Measurements from ENCODE around the gene SPRYD3. TPM values are rescaled to one million over a fixed set of nuclear protein-coding genes. Genes with fewer than 3 reads are reported as not detected.
A peak's percentile ranks its signal among the peaks of the same experiment; 100 is the strongest.

Gene SPRYD3, protein sequence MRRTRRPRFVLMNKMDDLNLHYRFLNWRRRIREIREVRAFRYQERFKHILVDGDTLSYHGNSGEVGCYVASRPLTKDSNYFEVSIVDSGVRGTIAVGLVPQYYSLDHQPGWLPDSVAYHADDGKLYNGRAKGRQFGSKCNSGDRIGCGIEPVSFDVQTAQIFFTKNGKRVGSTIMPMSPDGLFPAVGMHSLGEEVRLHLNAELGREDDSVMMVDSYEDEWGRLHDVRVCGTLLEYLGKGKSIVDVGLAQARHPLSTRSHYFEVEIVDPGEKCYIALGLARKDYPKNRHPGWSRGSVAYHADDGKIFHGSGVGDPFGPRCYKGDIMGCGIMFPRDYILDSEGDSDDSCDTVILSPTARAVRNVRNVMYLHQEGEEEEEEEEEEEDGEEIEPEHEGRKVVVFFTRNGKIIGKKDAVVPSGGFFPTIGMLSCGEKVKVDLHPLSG
- 35.1 and 36.2 TPM in 2 replicates for total RNA-seq

DNA sequence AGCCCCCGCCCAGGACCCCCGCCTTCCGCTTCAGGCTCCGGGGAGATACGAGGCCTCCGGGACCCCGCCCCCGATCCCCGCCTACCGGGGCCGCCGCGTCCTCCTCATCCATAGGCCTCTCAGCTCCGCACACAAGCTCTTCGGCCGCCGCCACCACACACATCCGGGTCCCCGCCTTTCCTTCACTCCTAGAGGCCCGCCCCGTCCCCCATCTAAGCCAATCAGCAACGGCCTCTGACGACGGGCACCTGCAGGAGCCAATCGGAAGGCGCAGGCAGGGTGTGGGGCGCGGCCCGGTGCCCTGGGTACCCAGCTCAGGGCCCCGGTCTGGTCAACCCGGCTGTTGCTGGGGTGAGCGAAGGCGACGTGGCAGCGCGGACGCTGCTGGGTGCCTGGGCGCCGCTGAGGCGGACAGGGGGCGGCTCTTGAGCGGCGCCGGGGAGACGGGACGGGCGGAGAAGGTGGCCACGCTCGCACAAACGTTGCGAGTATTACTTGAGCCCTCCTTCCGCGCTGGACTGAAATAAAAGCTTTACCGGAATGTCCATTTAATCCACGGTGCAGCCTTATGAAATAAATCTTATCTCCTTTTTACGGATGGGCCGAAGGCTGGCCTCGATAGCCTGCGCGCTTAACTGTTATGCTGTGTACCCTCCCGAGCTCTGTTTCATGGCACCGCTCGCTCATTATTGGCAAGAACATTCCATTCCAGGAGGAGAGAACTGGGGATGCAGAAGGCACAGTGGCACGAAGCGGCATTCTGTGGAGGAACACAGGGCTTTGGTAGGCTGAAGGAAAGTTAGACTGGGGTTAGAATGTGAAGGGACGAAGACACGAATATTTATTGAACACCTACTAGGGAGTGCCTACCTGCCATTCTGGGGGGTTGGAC, at the start of gene SPRYD3:
TSS of gene SPRYD3 (minus strand) at position 165 of the 892 bp plus-strand sequence. CDS start at position 108, 57 bp downstream.
- DNase-seq (ENCODE audit: low spot score) = peak; percentile 96
- peak within 1 kb of the TSS; percentile 89 for H3K27ac Mint-ChIP-seq
- peaks cover 31% of the 10 kb centered on the region for H3K36me3 Mint-ChIP-seq (ENCODE audit: low read depth)
- H3K4me3 Mint-ChIP-seq (ENCODE audit: low read depth) = peak within 1 kb of the TSS; percentile 89
- H3K4me1 Mint-ChIP-seq (ENCODE audit: low read depth) = peaks cover 22% of the 10 kb centered on the region
- no peaks in the 10 kb centered on the region for H3K27me3 Mint-ChIP-seq (ENCODE audit: low read depth)
- H3K9me3 Mint-ChIP-seq = peaks cover 8% of the 10 kb centered on the region
- intact Hi-C loops (cut with micrococcal nuclease) = loop anchor here (1.0 to 2.0 kb wide), 3 partner anchors 19 to 33 kb away; no protein-coding TSS in a partner anchor

- Mint-ChIP-seq H3K4me1 (ENCODE audit: low read depth) (no peaks in the 10 kb centered on the region), H3K36me3 (ENCODE audit: low read depth) (no peaks in the 10 kb centered on the region), H3K9me3 (no peaks in the 10 kb centered on the region), H3K4me3 (ENCODE audit: low read depth) (no peak overlapping the region), H3K27me3 (ENCODE audit: low read depth) (peaks cover 14% of the 10 kb centered on the region), H3K27ac (no peak overlapping the region)
- intact Hi-C loops (cut with micrococcal nuclease) = no loop called here
- no peak for DNase-seq (ENCODE audit: low spot score)
Measured at GRCh38 chr12:53127169-53127568, 48.0 kb upstream of the SPRYD3 start.

- Mint-ChIP-seq H3K4me3 (ENCODE audit: low read depth) (no peak overlapping the region), H3K27me3 (ENCODE audit: low read depth) (peaks cover 11% of the 10 kb centered on the region), H3K4me1 (ENCODE audit: low read depth) (no peaks in the 10 kb centered on the region), H3K27ac (no peak overlapping the region), H3K9me3 (no peaks in the 10 kb centered on the region), H3K36me3 (ENCODE audit: low read depth) (no peaks in the 10 kb centered on the region)
- DNase-seq (ENCODE audit: low spot score) = no peak
- intact Hi-C loops (cut with micrococcal nuclease) = no loop called here
Measured at GRCh38 chr12:53124352-53124723, 45.1 kb upstream of the SPRYD3 start.

- H3K4me3 Mint-ChIP-seq (ENCODE audit: low read depth) = no peak overlapping the region
- no peak for DNase-seq (ENCODE audit: low spot score)
Measured at GRCh38 chr12:53123578-53124351, 44.6 kb upstream of the SPRYD3 start.

GRCh38 chr12:53122961-53123468, 43.8 kb upstream of the SPRYD3 start:
- Mint-ChIP-seq H3K36me3 (ENCODE audit: low read depth) (no peaks in the 10 kb centered on the region), H3K9me3 (no peaks in the 10 kb centered on the region), H3K4me3 (ENCODE audit: low read depth) (no peak overlapping the region), H3K27ac (no peak overlapping the region), H3K27me3 (ENCODE audit: low read depth) (peaks cover 9% of the 10 kb centered on the region), H3K4me1 (ENCODE audit: low read depth) (no peaks in the 10 kb centered on the region)
- DNase-seq (ENCODE audit: low spot score) = no peak
- intact Hi-C loops (cut with micrococcal nuclease) = no loop called here

More at GRCh38 chr12:53123578-53124351, 44.6 kb upstream of the SPRYD3 start:
- Mint-ChIP-seq H3K27ac (no peak overlapping the region), H3K27me3 (ENCODE audit: low read depth) (peaks cover 9% of the 10 kb centered on the region), H3K36me3 (ENCODE audit: low read depth) (no peaks in the 10 kb centered on the region), H3K9me3 (no peaks in the 10 kb centered on the region), H3K4me1 (ENCODE audit: low read depth) (no peaks in the 10 kb centered on the region)
- intact Hi-C loops (cut with micrococcal nuclease) = no loop called here

GRCh38 chr12:53120685-53121525, 41.7 kb upstream of the SPRYD3 start:
- Mint-ChIP-seq H3K9me3 (no peaks in the 10 kb centered on the region), H3K4me1 (ENCODE audit: low read depth) (no peaks in the 10 kb centered on the region), H3K27me3 (ENCODE audit: low read depth) (peaks cover under 1% of the 10 kb centered on the region), H3K36me3 (ENCODE audit: low read depth) (no peaks in the 10 kb centered on the region), H3K27ac (no peak overlapping the region), H3K4me3 (ENCODE audit: low read depth) (no peak overlapping the region)
- intact Hi-C loops (cut with micrococcal nuclease) = no loop called here
- no peak for DNase-seq (ENCODE audit: low spot score)

GRCh38 chr12:53118751-53119300, 39.6 kb upstream of the SPRYD3 start:
- Mint-ChIP-seq H3K9me3 (no peaks in the 10 kb centered on the region), H3K36me3 (ENCODE audit: low read depth) (no peaks in the 10 kb centered on the region), H3K4me1 (ENCODE audit: low read depth) (no peaks in the 10 kb centered on the region), H3K4me3 (ENCODE audit: low read depth) (no peak overlapping the region), H3K27me3 (ENCODE audit: low read depth) (no peaks in the 10 kb centered on the region), H3K27ac (no peak overlapping the region)
- intact Hi-C loops (cut with micrococcal nuclease) = no loop called here
- no peak for DNase-seq (ENCODE audit: low spot score)

DNA sequence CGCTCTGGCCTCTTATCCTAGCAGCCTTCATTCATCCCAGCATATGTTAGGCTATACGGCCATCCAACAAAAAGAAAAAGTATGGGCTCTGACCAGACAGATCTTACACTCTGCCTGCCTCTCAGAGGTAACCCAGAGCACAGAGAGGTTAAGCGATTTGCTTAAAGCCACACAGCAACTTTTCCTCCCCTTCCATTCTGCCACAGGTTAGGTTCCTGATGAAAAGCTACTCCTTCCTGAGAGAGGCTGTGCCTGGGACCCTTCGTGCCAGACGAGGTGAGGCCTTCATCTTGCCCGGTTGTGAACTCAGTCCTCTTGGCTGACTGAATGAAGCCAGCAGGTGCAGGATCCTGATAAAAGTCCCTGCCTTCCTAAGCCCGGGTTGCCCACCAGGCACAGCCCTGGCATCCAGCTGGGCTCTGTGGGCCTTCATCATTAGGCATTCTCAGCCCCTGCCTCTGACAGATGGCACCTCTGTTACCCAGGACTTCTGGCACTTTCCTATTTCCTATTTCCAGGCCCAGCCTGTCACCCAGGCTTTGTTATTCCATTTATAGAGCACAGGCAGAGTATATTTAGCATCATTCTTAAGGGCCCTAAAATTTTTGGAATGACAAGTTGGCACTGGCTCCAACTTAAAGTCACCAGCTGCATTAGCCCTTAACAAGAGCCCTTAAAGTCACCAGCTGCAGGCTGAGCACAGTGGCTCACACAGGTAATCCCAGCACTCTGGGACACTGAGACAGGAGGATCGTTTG, 36.9 kb upstream of the SPRYD3 start:
- DNase-seq (ENCODE audit: low spot score) = no peak
- Mint-ChIP-seq H3K4me3 (ENCODE audit: low read depth) (no peak overlapping the region), H3K9me3 (no peaks in the 10 kb centered on the region), H3K27ac (no peak overlapping the region), H3K27me3 (ENCODE audit: low read depth) (peaks cover 3% of the 10 kb centered on the region), H3K4me1 (ENCODE audit: low read depth) (no peaks in the 10 kb centered on the region), H3K36me3 (ENCODE audit: low read depth) (no peaks in the 10 kb centered on the region)
- intact Hi-C loops (cut with micrococcal nuclease) = no loop called here

DNA sequence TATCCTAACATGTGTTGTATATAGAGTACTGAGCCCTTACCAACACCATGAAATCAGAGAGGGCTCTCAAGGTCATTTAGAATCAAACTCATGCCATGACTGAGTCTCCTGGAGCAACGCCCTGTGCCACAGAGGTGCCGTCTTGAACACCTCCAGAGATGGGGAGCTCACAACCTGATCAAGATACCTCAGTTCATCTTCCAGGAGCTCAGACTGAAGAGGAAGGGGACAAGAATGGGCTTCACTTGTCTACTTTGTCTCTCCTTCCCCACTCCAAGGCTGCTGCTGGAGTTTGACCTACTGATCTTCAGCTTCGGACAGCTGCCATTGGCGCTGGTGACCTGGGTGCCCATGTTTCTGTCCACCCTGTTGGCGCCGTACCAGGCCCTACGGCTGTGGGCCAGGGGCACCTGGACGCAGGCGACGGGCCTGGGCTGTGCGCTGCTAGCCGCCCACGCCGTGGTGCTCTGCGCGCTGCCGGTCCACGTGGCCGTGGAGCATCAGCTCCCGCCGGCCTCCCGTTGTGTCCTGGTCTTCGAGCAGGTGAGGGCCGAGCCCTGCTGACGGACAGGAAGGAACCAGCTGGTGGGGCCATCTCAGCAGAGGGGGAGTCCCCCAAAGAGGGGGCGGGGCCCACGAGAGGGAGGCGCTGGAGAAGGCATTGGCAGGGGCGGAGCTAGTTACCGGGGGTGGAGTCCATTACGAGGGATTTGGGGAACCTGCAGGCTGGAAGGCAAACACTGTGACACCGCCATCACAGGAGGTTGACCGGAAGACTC, 36.1 kb upstream of the SPRYD3 start:
- H3K4me3 Mint-ChIP-seq (ENCODE audit: low read depth) = no peak overlapping the region
- H3K27me3 Mint-ChIP-seq (ENCODE audit: low read depth) = peaks cover 3% of the 10 kb centered on the region
- H3K36me3 Mint-ChIP-seq (ENCODE audit: low read depth) = no peaks in the 10 kb centered on the region
- no peaks in the 10 kb centered on the region for H3K9me3 Mint-ChIP-seq
- intact Hi-C loops (cut with micrococcal nuclease) = no loop called here
- no peaks in the 10 kb centered on the region for H3K4me1 Mint-ChIP-seq (ENCODE audit: low read depth)
- no peak overlapping the region for H3K27ac Mint-ChIP-seq
- DNase-seq (ENCODE audit: low spot score) = no peak

- Mint-ChIP-seq H3K4me3 (ENCODE audit: low read depth) (no peak overlapping the region), H3K36me3 (ENCODE audit: low read depth) (no peaks in the 10 kb centered on the region), H3K4me1 (ENCODE audit: low read depth) (no peaks in the 10 kb centered on the region), H3K9me3 (no peaks in the 10 kb centered on the region), H3K27ac (no peak overlapping the region), H3K27me3 (ENCODE audit: low read depth) (peaks cover 3% of the 10 kb centered on the region)
- DNase-seq (ENCODE audit: low spot score) = no peak
- intact Hi-C loops (cut with micrococcal nuclease) = no loop called here
Measured at GRCh38 chr12:53113951-53114350, 34.8 kb upstream of the SPRYD3 start.

Data from activated T-helper 2 cell treated with anti-CD3 and anti-CD28 coated beads, Interferon-gamma antibody, Interleukin-2, Interleukin-4, amounts not matched to agents 10 μg/mL and 5 μg/mL and 100 μg/mL, durations not matched to agents 14 hours and 24 hours and 36 hours (primary cell).